Right kidney (tissue), 1 donor: ENCODE results near the gene KCND2.

Experiments
- DNase-seq: peaks from one replicate; pipeline ENCODE4 v3.0.0-alpha.2; 2016

KCND2 gene

GRCh38 chr7:120412139-120413050 lies 139.4 kb downstream of the KCND2 start:
- DNase-seq: no peak

DNA sequence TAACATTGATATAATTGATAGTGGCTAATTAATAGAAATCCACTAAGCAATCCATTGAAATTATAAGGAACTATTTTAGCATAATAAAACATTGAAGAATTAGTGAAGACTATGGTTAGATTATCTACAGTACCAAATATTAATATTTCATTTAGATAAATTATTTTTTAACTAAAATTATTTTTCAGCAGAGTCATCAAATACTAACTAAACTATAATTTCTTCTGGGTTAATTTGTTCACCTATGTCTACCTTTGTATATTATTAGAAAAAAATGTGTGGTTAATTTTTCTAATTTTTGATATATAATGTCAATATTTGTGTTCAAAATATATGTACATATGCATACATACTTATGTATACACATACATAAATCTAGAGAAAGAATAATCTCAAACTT lies 140.2 kb downstream of the KCND2 start:
- DNase-seq: no peak

DNA sequence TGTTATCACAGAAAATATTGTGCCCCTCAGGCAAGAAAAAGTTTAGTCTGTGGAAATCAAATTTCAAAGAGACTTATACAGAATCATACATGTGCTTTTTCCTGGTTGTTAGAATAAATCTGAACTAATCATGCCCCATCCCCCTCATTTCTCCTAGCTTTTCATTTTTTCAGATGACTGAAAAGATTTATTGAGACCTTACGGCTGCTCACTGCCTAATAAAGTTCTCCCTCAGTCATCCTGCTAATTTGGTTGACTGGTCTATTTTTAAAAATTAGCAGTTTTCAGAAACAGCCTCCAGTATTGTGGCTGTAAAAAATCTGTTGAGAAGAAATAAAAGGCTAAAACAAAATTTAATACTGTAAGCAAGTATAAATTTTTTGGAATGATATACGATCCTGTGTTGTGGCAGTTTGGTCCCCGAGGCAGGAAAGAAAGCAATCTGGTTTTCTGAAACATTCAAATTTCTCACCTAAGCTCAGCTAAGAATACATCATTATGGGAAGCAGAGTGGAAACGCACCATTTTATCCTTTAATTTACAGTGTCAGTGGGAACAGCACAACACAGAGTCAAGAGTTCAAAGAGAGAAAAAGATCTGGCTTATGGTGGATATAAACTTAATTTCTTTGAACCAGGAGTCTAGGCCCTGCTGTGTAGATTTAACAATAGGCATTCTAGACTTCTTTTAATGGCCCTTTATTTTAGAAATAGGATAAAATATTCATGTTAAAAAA lies 144.4 kb downstream of the KCND2 start:
- DNase-seq: no peak

DNA sequence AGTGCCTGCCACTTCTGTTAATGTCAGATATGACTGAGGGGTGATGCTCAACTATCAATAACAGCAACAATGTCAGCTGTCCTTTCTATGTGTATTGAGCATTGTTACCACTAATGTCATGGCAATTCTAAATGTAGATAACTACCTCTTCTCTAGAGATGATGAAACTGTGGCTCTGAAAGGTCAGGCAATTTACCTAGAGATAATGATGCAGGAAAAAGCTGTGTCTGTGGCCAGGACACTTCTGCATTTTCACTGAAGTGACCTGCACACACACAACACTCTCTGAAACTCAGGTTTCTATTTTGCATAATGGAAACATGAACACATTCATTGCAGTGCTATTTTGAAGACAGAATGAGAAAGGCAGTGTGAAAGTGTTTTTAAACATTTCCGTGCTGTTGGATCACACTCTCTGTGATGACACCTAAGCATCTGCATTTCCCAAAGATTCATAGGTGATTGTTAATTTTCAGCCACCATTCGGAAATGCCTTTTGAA lies 148.2 kb downstream of the KCND2 start:
- no peak for DNase-seq

GRCh38 chr7:120431016-120431415 lies 158.0 kb downstream of the KCND2 start:
- DNase-seq: no peak

- DNase-seq: no peak
Observed at GRCh38 chr7:120436487-120437060, 163.6 kb downstream of the KCND2 start.

DNA sequence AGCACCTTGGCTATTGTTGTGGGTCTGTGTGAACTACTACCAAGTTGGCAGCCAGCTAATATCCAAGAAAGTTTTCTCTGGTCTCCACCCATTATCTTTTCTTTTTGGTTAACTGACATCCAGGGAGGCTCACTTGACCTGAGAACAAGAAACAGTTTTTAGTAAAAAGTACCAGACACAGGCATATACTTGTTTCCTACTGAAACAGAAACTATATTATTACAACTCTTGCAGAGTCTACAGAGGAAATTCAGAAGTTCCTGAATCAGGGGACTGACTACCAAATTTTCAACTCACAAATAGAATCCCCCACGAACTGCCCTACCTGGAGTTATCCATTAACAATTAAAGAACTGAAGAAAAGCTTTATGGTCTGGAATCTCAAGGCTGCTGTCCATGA lies 168.9 kb downstream of the KCND2 start:
- no peak for DNase-seq

GRCh38 chr7:120442838-120443237 lies 169.9 kb downstream of the KCND2 start:
- DNase-seq: no peak

DNA sequence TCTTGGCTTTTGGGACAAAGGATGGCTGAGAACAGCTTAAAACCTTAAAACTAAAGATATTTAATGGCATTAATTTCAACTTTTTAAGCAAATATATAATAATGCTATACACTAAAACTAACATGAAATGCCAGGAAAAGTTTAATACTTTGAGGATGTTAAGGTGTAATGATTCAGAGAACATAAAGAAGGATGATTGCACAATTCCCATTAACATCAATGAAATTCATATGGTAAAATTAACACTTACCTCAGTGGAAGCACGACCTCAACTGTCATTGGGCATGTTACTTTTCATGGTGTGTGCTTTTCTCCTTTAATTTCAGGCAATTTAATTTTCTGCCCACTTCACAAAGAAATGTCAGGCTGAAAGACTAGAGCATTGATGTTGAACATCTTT lies 171.7 kb downstream of the KCND2 start:
- no peak for DNase-seq

- no peak for DNase-seq
Observed at GRCh38 chr7:120445276-120445675, 172.3 kb downstream of the KCND2 start.

DNA sequence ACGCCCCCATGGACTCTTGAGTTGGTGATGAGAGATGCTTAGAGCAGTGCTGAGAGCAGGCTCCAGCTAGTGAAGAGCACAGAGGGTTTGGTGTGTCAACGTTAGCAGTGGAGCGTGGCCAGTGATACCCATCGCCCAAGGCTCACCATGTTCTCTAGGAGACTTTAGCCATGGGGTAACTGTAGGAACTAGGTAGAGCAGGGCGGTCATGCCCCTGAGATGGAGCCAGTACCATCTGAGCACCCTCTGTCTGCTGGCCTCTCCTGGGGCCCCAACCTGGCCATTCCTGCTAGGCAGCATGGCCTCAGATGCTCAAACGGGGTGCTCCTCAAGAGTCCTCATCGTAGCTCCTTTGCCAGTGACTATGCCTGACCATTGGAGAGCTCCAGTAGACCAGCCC lies 179.7 kb downstream of the KCND2 start:
- DNase-seq: no peak

DNA sequence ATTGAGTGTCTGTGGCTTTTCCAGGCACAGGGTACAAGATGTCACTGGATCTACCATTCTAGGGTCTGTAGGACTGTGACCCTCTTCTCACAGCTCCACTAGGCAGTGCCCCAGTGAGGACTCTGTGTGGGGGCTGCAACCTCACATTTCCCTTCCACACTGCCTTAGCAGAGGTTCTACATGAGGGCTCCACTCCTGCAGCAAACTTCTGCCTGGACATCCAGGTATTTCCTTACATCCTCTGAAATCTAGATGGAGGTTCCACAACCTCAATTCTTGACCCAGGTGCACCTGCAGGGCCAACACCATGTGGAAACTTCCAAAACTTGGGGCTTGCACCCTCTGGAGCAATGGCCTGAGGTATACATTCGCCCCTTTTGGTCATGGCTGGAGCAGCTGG lies 183.7 kb downstream of the KCND2 start:
- no peak for DNase-seq

DNA sequence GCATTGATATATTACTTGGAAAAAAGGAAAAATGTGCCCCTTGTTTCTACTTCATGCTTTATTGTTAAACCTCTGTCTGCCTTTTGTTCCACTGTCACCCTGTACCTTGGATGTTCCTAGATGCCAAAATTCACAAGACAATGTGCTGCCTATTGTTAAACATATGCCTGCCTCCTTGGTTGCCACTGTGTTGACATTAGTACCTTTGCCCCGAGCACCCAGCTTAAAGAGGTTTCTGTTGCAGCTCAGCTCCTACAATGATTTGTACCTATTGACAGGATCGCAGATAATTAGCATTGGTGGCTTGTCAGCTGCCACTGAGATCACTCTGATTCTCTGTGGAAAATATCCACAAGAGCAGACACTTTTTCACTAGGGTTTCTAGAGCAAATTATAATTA lies 188.0 kb downstream of the KCND2 start:
- DNase-seq: no peak

DNA sequence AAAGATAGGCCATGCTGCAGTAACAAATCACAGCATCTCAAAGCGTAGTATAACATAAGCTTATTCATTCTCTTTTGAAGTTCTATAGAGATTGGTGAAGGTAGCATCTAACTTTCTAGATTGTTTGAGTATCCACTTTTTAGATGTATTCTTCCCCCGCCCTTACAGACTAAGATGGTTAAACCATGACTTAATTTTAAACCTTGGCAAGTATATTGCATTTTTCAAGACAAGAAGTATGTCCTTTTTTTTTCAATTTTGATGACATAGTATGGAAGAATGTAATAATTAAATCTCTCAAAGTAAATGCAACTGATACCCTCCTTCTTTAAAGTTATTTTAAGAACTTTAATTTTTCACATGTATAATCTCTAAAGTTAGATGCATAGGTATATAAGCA lies 190.0 kb downstream of the KCND2 start:
- no peak for DNase-seq

- DNase-seq: no peak
Observed at GRCh38 chr7:120464104-120464503, 191.1 kb downstream of the KCND2 start.

GRCh38 chr7:120467676-120468075 lies 194.7 kb downstream of the KCND2 start:
- no peak for DNase-seq

DNA sequence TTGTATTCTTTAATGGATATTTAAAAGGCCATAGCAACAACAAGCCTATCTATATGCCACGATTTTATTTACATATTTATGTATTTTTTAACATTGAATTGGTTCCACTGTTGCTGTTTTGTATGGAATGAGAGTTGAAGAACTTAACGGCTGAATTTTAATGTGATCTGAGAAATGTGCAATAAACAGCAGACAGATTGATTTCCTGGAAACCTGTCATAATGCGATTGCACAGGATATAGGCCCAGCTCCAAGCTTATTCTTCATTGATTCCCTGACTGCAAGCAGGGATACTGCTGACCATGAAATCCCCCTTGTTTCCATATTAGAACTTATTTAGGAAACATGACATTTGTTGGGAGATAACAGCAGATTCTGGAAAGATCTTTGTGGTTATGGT lies 195.6 kb downstream of the KCND2 start:
- no peak for DNase-seq

DNA sequence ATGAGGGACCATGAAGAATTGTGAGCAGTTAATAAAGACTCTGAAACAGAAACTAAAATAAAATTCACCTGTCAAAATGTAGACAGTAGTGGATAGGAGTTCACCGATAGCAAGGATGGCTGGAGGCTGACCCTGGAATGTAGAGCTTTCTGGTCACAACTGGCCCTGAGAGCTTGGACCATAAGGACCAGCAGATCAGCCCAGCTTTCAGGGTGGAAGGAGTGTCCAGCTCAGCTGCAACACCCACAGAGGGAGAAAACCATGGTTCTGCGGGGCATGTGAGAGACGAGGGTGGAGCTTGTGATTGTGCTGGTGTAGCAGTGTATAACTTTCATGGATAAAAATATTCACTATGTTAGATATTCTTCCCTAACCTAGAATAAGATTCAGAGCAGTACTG lies 199.9 kb downstream of the KCND2 start:
- DNase-seq: no peak

DNA sequence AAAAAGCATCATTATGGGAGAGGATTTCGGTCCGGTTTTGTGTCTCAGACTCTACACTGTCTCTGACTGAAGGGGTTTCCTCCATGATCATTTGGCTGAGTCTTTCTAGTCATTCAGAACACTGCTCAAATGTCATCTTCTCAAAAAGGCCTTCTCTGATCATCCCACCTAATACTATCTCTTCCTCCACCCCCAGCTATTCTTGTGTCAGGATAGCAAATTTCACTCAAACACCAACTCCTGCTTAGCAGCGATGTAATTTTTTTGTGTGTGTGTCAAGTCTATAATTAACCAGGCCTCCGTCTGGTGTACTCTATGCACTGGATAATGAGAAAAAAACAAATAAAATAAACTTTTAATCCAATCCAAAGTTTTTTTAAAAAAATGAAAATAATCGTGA lies 200.4 kb downstream of the KCND2 start:
- DNase-seq: no peak

DNA sequence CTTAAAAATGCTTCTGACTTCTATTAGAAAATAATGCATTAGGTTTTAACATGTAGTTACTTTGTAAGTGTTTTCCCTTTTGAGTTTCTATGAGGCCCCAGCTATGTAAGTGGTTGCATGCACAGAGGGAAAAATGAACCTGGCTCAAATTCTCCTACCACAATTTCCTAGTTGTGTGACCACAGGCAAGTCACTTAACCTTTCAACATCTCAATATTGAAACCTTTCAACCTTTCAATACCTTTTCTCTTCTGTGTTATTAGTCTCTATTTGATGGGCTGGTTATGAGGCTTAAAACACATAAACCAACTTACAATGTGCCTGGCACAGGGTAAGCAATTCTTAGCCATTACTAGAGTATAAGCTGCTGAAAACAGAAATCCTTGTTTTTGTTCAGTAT lies 203.0 kb downstream of the KCND2 start:
- DNase-seq: no peak

DNA sequence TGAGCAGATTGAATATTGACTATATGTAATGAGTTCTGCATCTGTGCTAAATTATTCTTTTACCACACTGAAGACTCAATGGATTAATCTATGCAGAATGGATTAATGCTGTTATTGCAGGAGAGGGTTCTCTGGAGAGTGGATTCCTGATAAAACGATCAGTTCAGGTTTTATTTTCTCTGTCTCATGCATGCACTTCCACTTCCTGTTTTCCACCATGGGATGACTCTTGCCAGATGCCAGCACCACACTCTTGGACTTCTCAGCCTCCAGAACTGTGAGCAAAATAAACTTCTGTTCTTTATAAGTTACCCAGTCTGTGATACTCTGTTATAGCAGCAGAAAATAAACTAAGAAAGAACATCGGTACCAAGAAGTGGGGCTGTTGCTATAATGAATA lies 207.5 kb downstream of the KCND2 start:
- no peak for DNase-seq

- no peak for DNase-seq
Observed at GRCh38 chr7:120480930-120481329, 208.0 kb downstream of the KCND2 start.

GRCh38 chr7:120486164-120486563 lies 213.2 kb downstream of the KCND2 start:
- DNase-seq: no peak
